DND-41 (cell line): ENCODE results near the gene DOP1A.

Experiments used
- ATAC-seq: fragments of 200-7000 bp; cut with Tn5 transposase; 3 replicates; pipeline ENCODE4 v1.9.1; 2021; ENCODE audit warnings: low read depth; ENCODE audit not compliant: insufficient read depth
- DNase-seq: peaks from one replicate; pipeline ENCODE4 v3.0.0-alpha.2; 2020
- H2AFZ ChIP-seq: 2 replicates; pipeline ENCODE4 v1.6.0; 2012; ENCODE audit warnings: low read depth, low read length
- H3K27ac ChIP-seq: 2 replicates; pipeline ENCODE4 v1.5.1; 2012; ENCODE audit warnings: low read length, inconsistent platforms
- H3K27me3 ChIP-seq: fragments of 200-600 bp; sonication (generic); 2 replicates; pipeline ENCODE4 v1.6.0; 2012; ENCODE audit warnings: low read length, mild to moderate bottlenecking, inconsistent platforms; ENCODE audit not compliant: insufficient read depth, poor library complexity
- H3K36me3 ChIP-seq: 2 replicates; pipeline ENCODE4 v1.5.1; 2012; ENCODE audit warnings: low read length, inconsistent platforms; ENCODE audit not compliant: insufficient read depth
- H3K4me1 ChIP-seq: 2 replicates; pipeline ENCODE4 v1.5.1; 2012; ENCODE audit warnings: mild to moderate bottlenecking, low read length; ENCODE audit not compliant: insufficient read depth
- H3K4me2 ChIP-seq: 2 replicates; pipeline ENCODE4 v1.6.0; 2012; ENCODE audit warnings: mild to moderate bottlenecking, moderate library complexity, low read length, inconsistent platforms; ENCODE audit not compliant: insufficient read depth
- H3K4me3 ChIP-seq, 2 experiments: fragments of 200-600 bp in 1 of 2; shearing (Covaris generic) in 1 of 2; 2 replicates each; pipeline ENCODE4 v1.5.1; 2012 to 2016; ENCODE audit warnings: inconsistent platforms in 2 of 2, low read length in 2 of 2, mild to moderate bottlenecking in 2 of 2, low read depth in 1 of 2, moderate library complexity in 1 of 2
- H3K79me2 ChIP-seq: 2 replicates; pipeline ENCODE4 v1.6.0; 2012; ENCODE audit warnings: low read length, inconsistent platforms; ENCODE audit not compliant: insufficient read depth
- H3K9ac ChIP-seq: 2 replicates; pipeline ENCODE4 v1.6.0; 2012; ENCODE audit warnings: low read depth, mild to moderate bottlenecking, inconsistent platforms, low read length, moderate library complexity
- H3K9me3 ChIP-seq: 2 replicates; pipeline ENCODE4 v1.5.1; 2012; ENCODE audit warnings: low read length, moderate library complexity, mild to moderate bottlenecking, inconsistent platforms; ENCODE audit not compliant: insufficient read depth, severe bottlenecking
- H4K20me1 ChIP-seq: 2 replicates; pipeline ENCODE4 v1.6.0; 2012; ENCODE audit warnings: low read length; ENCODE audit not compliant: insufficient read depth
- EZH2 ChIP-seq: IDR thresholded peaks from 3 replicates; pipeline ENCODE4 v1.6.1; 2012; ENCODE audit warnings: borderline replicate concordance, low read depth, mild to moderate bottlenecking, moderate library complexity, low read length, inconsistent platforms; ENCODE audit not compliant: severe bottlenecking
- TF ChIP-seq, protein P1 (sequence below): IDR thresholded peaks from 2 replicates; pipeline ENCODE4 v1.5.1; 2012; ENCODE audit warnings: borderline replicate concordance, low read length, moderate library complexity, mild to moderate bottlenecking; ENCODE audit not compliant: poor library complexity, severe bottlenecking; ENCODE audit errors: extremely low read depth

Gene DOP1A

DNA sequence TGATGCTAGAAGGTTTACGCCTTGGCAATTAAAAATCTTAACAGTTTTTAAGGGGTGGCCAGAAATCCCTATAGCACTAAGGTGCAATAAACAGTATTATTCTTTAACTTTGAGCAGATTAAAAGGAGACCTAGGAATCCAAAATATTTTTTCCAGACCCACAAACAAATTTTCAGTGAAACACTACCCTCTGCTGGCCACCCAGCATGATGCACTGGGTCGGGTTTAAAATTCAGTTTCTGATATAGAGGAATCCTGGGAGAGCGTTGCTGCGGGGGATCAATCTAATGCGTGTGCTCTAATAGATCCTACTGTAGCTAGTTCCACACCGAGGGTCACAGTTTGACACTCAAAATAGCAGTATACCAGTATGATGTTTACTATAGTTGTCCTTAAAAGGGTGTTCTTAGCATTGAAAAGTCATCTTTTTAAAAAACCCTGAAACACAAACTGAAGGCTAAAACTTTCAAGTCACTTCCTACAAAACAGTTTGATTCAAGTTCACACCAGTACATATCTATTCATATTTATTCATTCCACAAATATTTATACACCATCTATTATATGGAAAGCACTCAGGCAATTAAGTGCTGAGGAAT, 12.0 kb upstream of the DOP1A start:
- ATAC-seq = peak; percentile 69
- H3K4me2 ChIP-seq = no peak overlapping the region
- H3K9ac ChIP-seq = no peak overlapping the region
- H3K27ac ChIP-seq = no peak overlapping the region
- H3K9me3 ChIP-seq = no peaks in the 10 kb centered on the region
- no peaks in the 10 kb centered on the region for H3K4me1 ChIP-seq
- peaks cover 3% of the 10 kb centered on the region; the same call in 1 of the 2 replicates for H3K79me2 ChIP-seq
- H3K4me3 ChIP-seq = no peak overlapping the region
- H2AFZ ChIP-seq = no peak overlapping the region
- TF ChIP-seq EZH2 = no peak
- TF ChIP-seq, protein P1, sequence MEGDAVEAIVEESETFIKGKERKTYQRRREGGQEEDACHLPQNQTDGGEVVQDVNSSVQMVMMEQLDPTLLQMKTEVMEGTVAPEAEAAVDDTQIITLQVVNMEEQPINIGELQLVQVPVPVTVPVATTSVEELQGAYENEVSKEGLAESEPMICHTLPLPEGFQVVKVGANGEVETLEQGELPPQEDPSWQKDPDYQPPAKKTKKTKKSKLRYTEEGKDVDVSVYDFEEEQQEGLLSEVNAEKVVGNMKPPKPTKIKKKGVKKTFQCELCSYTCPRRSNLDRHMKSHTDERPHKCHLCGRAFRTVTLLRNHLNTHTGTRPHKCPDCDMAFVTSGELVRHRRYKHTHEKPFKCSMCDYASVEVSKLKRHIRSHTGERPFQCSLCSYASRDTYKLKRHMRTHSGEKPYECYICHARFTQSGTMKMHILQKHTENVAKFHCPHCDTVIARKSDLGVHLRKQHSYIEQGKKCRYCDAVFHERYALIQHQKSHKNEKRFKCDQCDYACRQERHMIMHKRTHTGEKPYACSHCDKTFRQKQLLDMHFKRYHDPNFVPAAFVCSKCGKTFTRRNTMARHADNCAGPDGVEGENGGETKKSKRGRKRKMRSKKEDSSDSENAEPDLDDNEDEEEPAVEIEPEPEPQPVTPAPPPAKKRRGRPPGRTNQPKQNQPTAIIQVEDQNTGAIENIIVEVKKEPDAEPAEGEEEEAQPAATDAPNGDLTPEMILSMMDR = peak; percentile 89
- no peaks in the 10 kb centered on the region for H4K20me1 ChIP-seq
- DNase-seq = peak; percentile 50
- no peaks in the 10 kb centered on the region for H3K27me3 ChIP-seq
- peaks cover 40% of the 10 kb centered on the region for H3K36me3 ChIP-seq

DNA sequence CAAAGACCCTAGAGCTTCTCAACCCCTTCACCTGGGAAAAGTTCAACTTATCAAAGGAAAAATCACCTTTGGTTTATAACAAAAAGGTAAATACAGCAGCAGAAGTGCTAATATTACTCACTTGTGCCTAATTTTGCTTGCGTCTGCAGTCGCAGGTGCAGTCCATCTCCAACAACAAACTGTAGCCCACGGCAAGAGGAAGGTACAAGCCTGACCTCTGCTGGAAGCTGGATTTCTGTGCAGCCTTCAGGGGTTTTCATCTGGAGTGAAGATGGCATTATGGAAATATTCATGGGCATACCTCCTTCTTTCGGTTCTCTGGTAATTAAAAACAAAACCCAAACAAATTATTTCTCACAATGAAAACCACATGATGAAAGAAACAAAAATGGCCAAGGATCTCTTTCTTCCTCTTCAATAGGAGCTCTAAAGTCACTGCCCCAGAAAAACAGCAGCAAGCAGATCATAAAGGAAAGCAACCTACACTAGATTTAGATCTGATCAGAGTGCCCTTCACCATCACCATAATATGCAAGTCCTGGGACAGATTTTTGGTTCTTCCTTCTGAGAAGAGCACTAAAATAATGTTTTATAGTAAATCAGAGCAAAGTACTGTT, 9.7 kb upstream of the DOP1A start:
- Histone ChIP-seq H3K4me2 (no peak overlapping the region), H3K9ac (no peak overlapping the region), H3K36me3 (peaks cover 22% of the 10 kb centered on the region), H3K27me3 (no peaks in the 10 kb centered on the region), H4K20me1 (no peaks in the 10 kb centered on the region), H3K79me2 (peaks cover 6% of the 10 kb centered on the region; the same call in 1 of the 2 replicates), H3K4me1 (peaks cover under 1% of the 10 kb centered on the region; the same call in 1 of the 2 replicates), H3K27ac (no peak overlapping the region), H2AFZ (no peak overlapping the region), H3K9me3 (no peaks in the 10 kb centered on the region), H3K4me3 (no peak overlapping the region)
- DNase-seq (peak; percentile 52), ATAC-seq (peak; percentile 88)
- no peak for TF ChIP-seq EZH2
- TF ChIP-seq, protein P1 = peak; percentile 86

DNA sequence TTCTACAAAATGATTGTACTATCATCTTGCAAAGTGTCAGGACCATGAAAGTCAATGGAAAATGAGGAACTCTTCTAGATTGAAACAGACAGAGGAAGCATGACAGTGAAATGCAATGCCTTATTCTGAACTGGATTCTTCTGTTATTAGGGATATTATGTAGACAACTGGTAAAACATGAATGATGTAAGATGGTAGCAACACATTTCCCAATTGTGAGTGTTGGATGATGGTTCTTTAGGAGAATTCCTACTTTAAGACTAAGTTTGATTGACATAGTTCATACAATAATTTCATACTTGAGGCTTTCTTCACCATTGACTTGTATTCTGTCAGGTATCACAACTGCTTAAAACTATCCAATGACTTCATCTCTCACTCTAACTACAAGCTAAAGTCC, 6.3 kb upstream of the DOP1A start:
- no peak overlapping the region for H3K4me2 ChIP-seq
- H4K20me1 ChIP-seq = no peaks in the 10 kb centered on the region
- H3K9me3 ChIP-seq = no peaks in the 10 kb centered on the region
- H3K27ac ChIP-seq = no peak overlapping the region
- no peak for DNase-seq
- H3K4me1 ChIP-seq = peaks cover 26% of the 10 kb centered on the region
- no peak overlapping the region for H2AFZ ChIP-seq
- peaks cover 25% of the 10 kb centered on the region for H3K79me2 ChIP-seq
- H3K9ac ChIP-seq = no peak overlapping the region
- H3K4me3 ChIP-seq = no peak overlapping the region
- no peaks in the 10 kb centered on the region for H3K27me3 ChIP-seq
- ATAC-seq = no peak
- H3K36me3 ChIP-seq = peaks cover 14% of the 10 kb centered on the region; the same call in 1 of the 2 replicates
- no peak for TF ChIP-seq EZH2
- TF ChIP-seq, protein P1 = no peak
